ENCODE results near the gene NAA15.

Gene NAA15

DNA sequence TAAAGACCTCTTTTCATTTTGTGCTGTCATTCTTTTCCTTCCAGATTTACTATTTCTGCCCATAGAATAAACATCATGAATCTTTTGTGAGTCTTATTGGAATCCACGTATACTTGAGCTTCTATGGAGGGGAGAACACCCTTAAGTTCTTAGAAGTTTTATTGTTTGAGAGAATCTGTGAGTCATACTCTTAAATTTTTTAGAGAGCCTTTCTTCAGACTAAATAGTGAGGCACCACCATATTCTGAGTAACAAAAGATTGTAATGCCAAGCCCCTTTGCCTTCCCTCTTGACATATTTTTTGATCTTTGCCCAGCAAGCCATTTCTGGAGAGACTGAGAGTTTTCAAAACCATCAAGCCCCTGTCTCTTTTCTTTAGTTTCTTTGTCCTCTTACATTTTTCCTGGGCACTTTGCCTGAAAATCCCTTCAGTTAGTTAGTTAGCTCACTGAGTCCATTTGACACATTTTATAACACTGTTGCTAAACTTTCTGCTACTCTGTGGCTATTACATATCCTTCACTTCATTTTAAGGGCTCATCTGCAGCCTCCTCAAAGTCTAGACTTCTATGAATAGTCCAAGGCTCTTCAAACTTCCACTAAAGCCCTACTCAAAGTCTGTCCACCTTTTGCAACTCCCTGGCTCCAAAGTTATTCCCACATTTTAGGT is 66.3 kb downstream of the NAA15 start:
- Histone ChIP-seq H3K79me2 (ENCODE audit: insufficient read depth, low read length) (0 out of 2 replicates have a peak, but pooled peaks cover 5% of the 10 kb centered on the region), H3K36me3 (ENCODE audit: insufficient read depth, low read length) (peaks cover 96% of the 10 kb centered on the region), H3F3A (ENCODE audit: insufficient read depth, low read length) (no peaks in the 10 kb centered on the region), H3K27ac (ENCODE audit: low read depth, low read length, poor library complexity, severe bottlenecking) (no peak overlapping the region), H3K4me2 (ENCODE audit: low read length) (no peak overlapping the region), H3K27me3 (ENCODE audit: insufficient read depth, low read length) (no peaks in the 10 kb centered on the region), H3K4me3 (ENCODE audit: low read depth, low read length, poor library complexity, severe bottlenecking) (no peak overlapping the region), H2AFZ (ENCODE audit: low read length) (no peak overlapping the region), H4K20me1 (ENCODE audit: insufficient read depth, low read length) (no peaks in the 10 kb centered on the region), H3K4me1 (ENCODE audit: insufficient read depth, low read length, severe bottlenecking) (no peaks in the 10 kb centered on the region), H3K9me3 (ENCODE audit: low read length) (no peaks in the 10 kb centered on the region), H3K9ac (ENCODE audit: low read length) (no peak overlapping the region), H3K9me2 (ENCODE audit: low read depth, low read length) (no peaks in the 10 kb centered on the region)
- TF ChIP-seq, protein P1, sequence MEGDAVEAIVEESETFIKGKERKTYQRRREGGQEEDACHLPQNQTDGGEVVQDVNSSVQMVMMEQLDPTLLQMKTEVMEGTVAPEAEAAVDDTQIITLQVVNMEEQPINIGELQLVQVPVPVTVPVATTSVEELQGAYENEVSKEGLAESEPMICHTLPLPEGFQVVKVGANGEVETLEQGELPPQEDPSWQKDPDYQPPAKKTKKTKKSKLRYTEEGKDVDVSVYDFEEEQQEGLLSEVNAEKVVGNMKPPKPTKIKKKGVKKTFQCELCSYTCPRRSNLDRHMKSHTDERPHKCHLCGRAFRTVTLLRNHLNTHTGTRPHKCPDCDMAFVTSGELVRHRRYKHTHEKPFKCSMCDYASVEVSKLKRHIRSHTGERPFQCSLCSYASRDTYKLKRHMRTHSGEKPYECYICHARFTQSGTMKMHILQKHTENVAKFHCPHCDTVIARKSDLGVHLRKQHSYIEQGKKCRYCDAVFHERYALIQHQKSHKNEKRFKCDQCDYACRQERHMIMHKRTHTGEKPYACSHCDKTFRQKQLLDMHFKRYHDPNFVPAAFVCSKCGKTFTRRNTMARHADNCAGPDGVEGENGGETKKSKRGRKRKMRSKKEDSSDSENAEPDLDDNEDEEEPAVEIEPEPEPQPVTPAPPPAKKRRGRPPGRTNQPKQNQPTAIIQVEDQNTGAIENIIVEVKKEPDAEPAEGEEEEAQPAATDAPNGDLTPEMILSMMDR (IDR thresholded peaks at IDR 0.05; ENCODE audit: low read length): no peak
- TF ChIP-seq EZH2 (IDR thresholded peaks at IDR 0.05; ENCODE audit: borderline replicate concordance, low read length): no peak

DNA sequence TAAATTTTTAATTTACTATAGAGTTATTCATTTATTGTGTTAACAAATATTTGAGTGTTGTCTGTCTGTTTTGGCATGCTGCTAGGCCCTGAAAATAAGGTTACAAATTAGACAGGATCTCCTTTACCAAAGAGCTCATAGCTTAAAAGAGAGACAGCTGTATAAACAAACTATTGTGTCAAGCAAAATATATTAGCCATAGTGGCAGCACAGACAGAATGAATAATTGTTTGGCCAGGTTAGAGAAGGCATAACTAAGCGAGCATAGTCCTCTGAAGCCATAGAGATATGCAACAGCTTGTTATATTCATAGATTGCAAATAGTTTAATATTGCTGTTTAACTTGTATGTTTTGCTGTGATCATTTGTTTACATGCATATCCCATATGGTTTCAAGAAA is 67.7 kb downstream of the NAA15 start:
- TF ChIP-seq, protein P1 (IDR thresholded peaks at IDR 0.05; ENCODE audit: low read length): no peak
- no peak for TF ChIP-seq EZH2 (IDR thresholded peaks at IDR 0.05; ENCODE audit: borderline replicate concordance, low read length)
- no peaks in the 10 kb centered on the region for H3K9me3 ChIP-seq (ENCODE audit: low read length)
- H4K20me1 ChIP-seq (ENCODE audit: insufficient read depth, low read length): no peaks in the 10 kb centered on the region
- H3K4me1 ChIP-seq (ENCODE audit: insufficient read depth, low read length, severe bottlenecking): no peaks in the 10 kb centered on the region
- no peaks in the 10 kb centered on the region for H3F3A ChIP-seq (ENCODE audit: insufficient read depth, low read length)
- H2AFZ ChIP-seq (ENCODE audit: low read length): no peak overlapping the region
- peaks cover 96% of the 10 kb centered on the region for H3K36me3 ChIP-seq (ENCODE audit: insufficient read depth, low read length)
- no peaks in the 10 kb centered on the region for H3K9me2 ChIP-seq (ENCODE audit: low read depth, low read length)
- H3K4me3 ChIP-seq (ENCODE audit: low read depth, low read length, poor library complexity, severe bottlenecking): no peak overlapping the region
- no peaks in the 10 kb centered on the region for H3K79me2 ChIP-seq (ENCODE audit: insufficient read depth, low read length)
- no peaks in the 10 kb centered on the region for H3K27me3 ChIP-seq (ENCODE audit: insufficient read depth, low read length)
- no peak overlapping the region for H3K27ac ChIP-seq (ENCODE audit: low read depth, low read length, poor library complexity, severe bottlenecking)
- H3K9ac ChIP-seq (ENCODE audit: low read length): no peak overlapping the region
- H3K4me2 ChIP-seq (ENCODE audit: low read length): no peak overlapping the region

DNA sequence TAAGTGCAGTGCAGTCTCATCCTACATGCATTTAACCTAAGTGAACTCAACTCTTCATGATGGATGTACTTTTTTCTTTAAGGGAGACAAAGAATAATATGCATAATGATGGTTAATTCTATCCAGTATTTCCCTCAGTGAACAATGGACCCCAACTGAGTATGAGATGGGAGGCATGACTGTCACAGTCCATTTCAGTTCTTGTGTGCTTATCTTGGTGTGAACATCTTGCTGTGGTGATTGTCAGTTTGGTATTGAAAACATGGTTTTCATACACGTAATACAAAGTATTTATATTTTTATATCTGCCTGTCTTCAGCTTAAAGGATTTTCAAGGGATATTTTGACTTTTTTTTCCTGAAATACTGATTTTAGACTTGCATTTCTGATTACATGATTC is 72.9 kb downstream of the NAA15 start:
- H3K79me2 ChIP-seq (ENCODE audit: insufficient read depth, low read length): no peaks in the 10 kb centered on the region
- no peak overlapping the region for H2AFZ ChIP-seq (ENCODE audit: low read length)
- no peaks in the 10 kb centered on the region for H3K27me3 ChIP-seq (ENCODE audit: insufficient read depth, low read length)
- no peak overlapping the region for H3K9ac ChIP-seq (ENCODE audit: low read length)
- no peak for TF ChIP-seq EZH2 (IDR thresholded peaks at IDR 0.05; ENCODE audit: borderline replicate concordance, low read length)
- TF ChIP-seq, protein P1 (IDR thresholded peaks at IDR 0.05; ENCODE audit: low read length): no peak
- peaks cover 95% of the 10 kb centered on the region for H3K36me3 ChIP-seq (ENCODE audit: insufficient read depth, low read length)
- no peaks in the 10 kb centered on the region for H4K20me1 ChIP-seq (ENCODE audit: insufficient read depth, low read length)
- no peaks in the 10 kb centered on the region for H3K9me2 ChIP-seq (ENCODE audit: low read depth, low read length)
- H3K4me1 ChIP-seq (ENCODE audit: insufficient read depth, low read length, severe bottlenecking): no peaks in the 10 kb centered on the region
- no peaks in the 10 kb centered on the region for H3F3A ChIP-seq (ENCODE audit: insufficient read depth, low read length)
- no peak overlapping the region for H3K27ac ChIP-seq (ENCODE audit: low read depth, low read length, poor library complexity, severe bottlenecking)
- no peak overlapping the region for H3K4me3 ChIP-seq (ENCODE audit: low read depth, low read length, poor library complexity, severe bottlenecking)
- no peak overlapping the region for H3K4me2 ChIP-seq (ENCODE audit: low read length)
- H3K9me3 ChIP-seq (ENCODE audit: low read length): no peaks in the 10 kb centered on the region

Data from OCI-LY1 (cell line).